PC-3 (cell line): Measurements from ENCODE around the gene IL10RB. TPM values are rescaled to one million over a fixed set of nuclear protein-coding genes. Genes with fewer than 3 reads are reported as not detected.

Experiments
- ATAC-seq: fragments of 200-7000 bp; cut with Tn5 transposase; 2 replicates; pipeline ENCODE4 v1.9.1; 2020; ENCODE audit warnings: mild to moderate bottlenecking, moderate library complexity
- BruUV-seq: library from RNA; stranded (reverse); fragments of 400-500 nt; replicated peaks from 2 replicates; lab custom pipeline; 2021; lab: Mats Ljungman, UMichigan
- CTCF ChIA-PET: fragments of 300-600 bp; sonication (Branson Sonifier 250); formaldehyde crosslinking; loops from one replicate; lab custom pipeline; 2022; ENCODE audit warnings: antibody characterized with exemption; lab: Charles Lee
- POLR2A ChIA-PET: fragments of 300-600 bp; sonication (Branson Sonifier 250); formaldehyde crosslinking; loops from one replicate; lab custom pipeline; 2022; ENCODE audit warnings: antibody characterized with exemption; ENCODE audit not compliant: unreplicated experiment; lab: Charles Lee
- DNase-seq: peaks from one replicate; pipeline ENCODE4 v3.0.0-alpha.2; 2015
- H2AFZ ChIP-seq: fragments of 300-600 bp; sonication (generic); 2 replicates; pipeline ENCODE4 v1.6.0; 2016; ENCODE audit warnings: antibody characterized with exemption, low read length
- H3F3A ChIP-seq: fragments of 300-600 bp; sonication (generic); one replicate; pipeline ENCODE4 v1.6.0; 2017; ENCODE audit warnings: antibody characterized with exemption, low read length, control low read depth, mild to moderate bottlenecking; ENCODE audit not compliant: unreplicated experiment
- H3K27ac ChIP-seq: fragments of 300-600 bp; sonication (generic); 2 replicates; pipeline ENCODE4 v1.5.1; 2016; ENCODE audit warnings: mild to moderate bottlenecking, low read length
- H3K27me3 ChIP-seq: fragments of 300-600 bp; sonication (generic); 2 replicates; pipeline ENCODE4 v1.6.1; 2016; ENCODE audit warnings: low read length, mixed read lengths
- H3K36me3 ChIP-seq: fragments of 300-600 bp; sonication (generic); 2 replicates; pipeline ENCODE4 v1.6.1; 2016; ENCODE audit warnings: low read depth, mixed run types, low read length, mixed read lengths
- H3K4me1 ChIP-seq: fragments of 300-600 bp; sonication (generic); 2 replicates; pipeline ENCODE4 v1.5.1; 2016; ENCODE audit warnings: low read length; ENCODE audit not compliant: insufficient read depth
- H3K4me2 ChIP-seq: fragments of 300-600 bp; sonication (generic); 2 replicates; pipeline ENCODE4 v1.6.0; 2016; ENCODE audit warnings: low read length
- H3K4me3 ChIP-seq: fragments of 300-600 bp; sonication (generic); 2 replicates; pipeline ENCODE4 v1.5.1; 2016; ENCODE audit warnings: mild to moderate bottlenecking, low read length, mixed read lengths
- H3K79me2 ChIP-seq: fragments of 300-600 bp; sonication (generic); 2 replicates; pipeline ENCODE4 v1.6.1; 2017; ENCODE audit warnings: low read length, mixed read lengths
- H3K9ac ChIP-seq: fragments of 300-600 bp; sonication (generic); 2 replicates; pipeline ENCODE4 v1.6.0; 2016; ENCODE audit warnings: mild to moderate bottlenecking, low read length
- H3K9me2 ChIP-seq: fragments of 300-600 bp; sonication (generic); replicated peaks from 2 replicates; pipeline ENCODE4 v1.6.1; 2016; ENCODE audit warnings: mixed run types, low read length, mixed read lengths
- H3K9me3 ChIP-seq: fragments of 300-600 bp; sonication (generic); 2 replicates; pipeline ENCODE4 v1.6.1; 2016; ENCODE audit warnings: low read length, mixed read lengths
- H4K20me1 ChIP-seq: fragments of 300-600 bp; sonication (generic); 2 replicates; pipeline ENCODE4 v1.6.1; 2016; ENCODE audit warnings: low read length, mixed read lengths
- CTCF ChIP-seq: fragments of 300-600 bp; sonication (generic); conservative IDR thresholded peaks from 2 replicates; pipeline ENCODE4 v1.5.1; 2017; ENCODE audit warnings: antibody characterized with exemption, low read depth, mild to moderate bottlenecking, low read length
- EZH2 ChIP-seq: fragments of 300-600 bp; sonication (generic); IDR thresholded peaks from one replicate; pipeline ENCODE4 v1.6.1; 2017; ENCODE audit warnings: antibody characterized with exemption, mild to moderate bottlenecking, low read length; ENCODE audit not compliant: unreplicated experiment
- EZH2phosphoT487 ChIP-seq: fragments of 300-600 bp; sonication (generic); IDR thresholded peaks from 2 replicates; pipeline ENCODE4 v1.6.1; 2018; ENCODE audit warnings: mild to moderate bottlenecking, antibody characterized with exemption, low read length, borderline replicate concordance
- intact Hi-C: fragments of 100-400 bp; cut with micrococcal nuclease; formaldehyde crosslinking; loops from 2 replicates; pipeline ENCODE4 v1.9.0; 2023
- total RNA-seq: library from RNA; depleted of rRNA; stranded (reverse); fragments of >200 nt; gene quantifications from 2 replicates; pipeline ENCODE4 v1.2.3, GENCODE V29; 2014

Gene IL10RB
- total RNA-seq, 1 experiment from 2014 or later = 26.8 TPM

GRCh38 chr21:33261635-33262034 is 4.5 kb upstream of the IL10RB start:
- no peaks in the 10 kb centered on the region for H3K9me2 ChIP-seq
- no peak overlapping the region for H2AFZ ChIP-seq
- no peak overlapping the region for H3K27ac ChIP-seq
- no peaks in the 10 kb centered on the region for H3K9me3 ChIP-seq
- no peaks in the 10 kb centered on the region for H3K27me3 ChIP-seq
- DNase-seq = no peak
- ChIA-PET POLR2A (interaction anchor here (0.7 kb wide), 1 partner anchor 63 kb away, joined by 3 read pairs; the partner anchor contains the start of gene IFNAR1), CTCF (interaction anchor here (0.5 kb wide), 1 partner anchor 100 kb away, joined by 5 read pairs; no protein-coding TSS in a partner anchor)
- TF ChIP-seq EZH2phosphoT487 (no peak), CTCF (no peak), EZH2 (no peak)
- no peaks in the 10 kb centered on the region for H3K36me3 ChIP-seq
- no peak overlapping the region for H3K9ac ChIP-seq
- no peak overlapping the region for H3K4me2 ChIP-seq
- no peaks in the 10 kb centered on the region for H3F3A ChIP-seq
- BruUV-seq = no TSS peak
- H4K20me1 ChIP-seq = no peaks in the 10 kb centered on the region
- no peaks in the 10 kb centered on the region; the same call in 1 of the 2 replicates for H3K79me2 ChIP-seq
- intact Hi-C loops = no loop called here
- no peak for ATAC-seq
- no peak overlapping the region for H3K4me3 ChIP-seq
- H3K4me1 ChIP-seq = 0 out of 2 replicates have a peak, but pooled peaks cover 5% of the 10 kb centered on the region

GRCh38 chr21:33262921-33263320 is 3.2 kb upstream of the IL10RB start:
- no peak for TF ChIP-seq CTCF
- TF ChIP-seq EZH2phosphoT487 = no peak
- no peak for TF ChIP-seq EZH2
- no peaks in the 10 kb centered on the region for H3K27me3 ChIP-seq
- 0 out of 2 replicates have a peak, but pooled peaks cover 5% of the 10 kb centered on the region for H3K4me1 ChIP-seq
- H3K4me2 ChIP-seq = no peak overlapping the region
- no peak for DNase-seq
- ATAC-seq = no peak
- H3K36me3 ChIP-seq = no peaks in the 10 kb centered on the region
- CTCF ChIA-PET = no interaction called here
- no peak overlapping the region for H3K9ac ChIP-seq
- POLR2A ChIA-PET = no interaction called here
- H3K9me2 ChIP-seq = no peaks in the 10 kb centered on the region
- no peak overlapping the region for H2AFZ ChIP-seq
- no peak overlapping the region for H3K27ac ChIP-seq
- intact Hi-C loops = no loop called here
- BruUV-seq = no TSS peak
- no peaks in the 10 kb centered on the region; the same call in 1 of the 2 replicates for H3K79me2 ChIP-seq
- H4K20me1 ChIP-seq = no peaks in the 10 kb centered on the region
- H3F3A ChIP-seq = no peaks in the 10 kb centered on the region
- no peak overlapping the region for H3K4me3 ChIP-seq
- no peaks in the 10 kb centered on the region for H3K9me3 ChIP-seq

GRCh38 chr21:33264561-33264960 is 1.6 kb upstream of the IL10RB start:
- CTCF ChIA-PET = no interaction called here
- intact Hi-C loops = no loop called here
- no peaks in the 10 kb centered on the region for H3K9me2 ChIP-seq
- ATAC-seq = no peak
- peaks cover 14% of the 10 kb centered on the region for H3K4me1 ChIP-seq
- H4K20me1 ChIP-seq = no peaks in the 10 kb centered on the region
- H3K79me2 ChIP-seq = no peaks in the 10 kb centered on the region; the same call in 1 of the 2 replicates
- H3K4me2 ChIP-seq = no peak overlapping the region
- no peak for DNase-seq
- POLR2A ChIA-PET = no interaction called here
- no peak overlapping the region for H3K27ac ChIP-seq
- H3K9ac ChIP-seq = no peak overlapping the region
- no TSS peak for BruUV-seq
- H2AFZ ChIP-seq = no peak overlapping the region
- no peaks in the 10 kb centered on the region for H3K36me3 ChIP-seq
- no peaks in the 10 kb centered on the region for H3K9me3 ChIP-seq
- H3F3A ChIP-seq = peaks cover 3% of the 10 kb centered on the region
- no peak overlapping the region for H3K4me3 ChIP-seq
- TF ChIP-seq EZH2phosphoT487 = no peak
- no peak for TF ChIP-seq EZH2
- no peak for TF ChIP-seq CTCF
- no peaks in the 10 kb centered on the region for H3K27me3 ChIP-seq
